ENCODE measurements around the gene RNF144A.

DNA sequence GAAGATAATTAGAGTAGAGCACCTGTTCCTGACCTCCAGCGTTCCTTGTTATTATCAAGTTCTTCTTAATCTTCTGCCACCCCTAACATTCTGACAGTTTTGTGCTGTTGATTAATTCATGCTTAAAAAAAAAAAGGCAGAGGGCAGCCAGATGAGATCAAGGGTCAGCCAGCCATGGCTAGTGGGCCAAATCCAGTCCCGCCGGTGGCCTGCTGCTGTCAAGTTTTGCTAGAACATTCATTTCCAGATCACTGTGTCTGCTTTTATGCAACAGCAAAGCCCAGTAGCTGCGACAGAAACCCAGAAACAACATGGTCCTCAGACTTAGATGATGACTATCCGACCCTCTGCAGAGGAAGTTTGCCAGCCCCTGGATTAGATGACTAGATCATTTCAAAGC is 101.6 kb downstream of the RNF144A start:
- TF ChIP-seq, protein P1, sequence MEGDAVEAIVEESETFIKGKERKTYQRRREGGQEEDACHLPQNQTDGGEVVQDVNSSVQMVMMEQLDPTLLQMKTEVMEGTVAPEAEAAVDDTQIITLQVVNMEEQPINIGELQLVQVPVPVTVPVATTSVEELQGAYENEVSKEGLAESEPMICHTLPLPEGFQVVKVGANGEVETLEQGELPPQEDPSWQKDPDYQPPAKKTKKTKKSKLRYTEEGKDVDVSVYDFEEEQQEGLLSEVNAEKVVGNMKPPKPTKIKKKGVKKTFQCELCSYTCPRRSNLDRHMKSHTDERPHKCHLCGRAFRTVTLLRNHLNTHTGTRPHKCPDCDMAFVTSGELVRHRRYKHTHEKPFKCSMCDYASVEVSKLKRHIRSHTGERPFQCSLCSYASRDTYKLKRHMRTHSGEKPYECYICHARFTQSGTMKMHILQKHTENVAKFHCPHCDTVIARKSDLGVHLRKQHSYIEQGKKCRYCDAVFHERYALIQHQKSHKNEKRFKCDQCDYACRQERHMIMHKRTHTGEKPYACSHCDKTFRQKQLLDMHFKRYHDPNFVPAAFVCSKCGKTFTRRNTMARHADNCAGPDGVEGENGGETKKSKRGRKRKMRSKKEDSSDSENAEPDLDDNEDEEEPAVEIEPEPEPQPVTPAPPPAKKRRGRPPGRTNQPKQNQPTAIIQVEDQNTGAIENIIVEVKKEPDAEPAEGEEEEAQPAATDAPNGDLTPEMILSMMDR (IDR thresholded peaks at IDR 0.05) = no peak
- TF ChIP-seq POLR2A (IDR thresholded peaks at IDR 0.05) = no peak
- TF ChIP-seq EP300 (IDR thresholded peaks at IDR 0.05) = no peak

All from ovary (tissue), 3 donors.